GM23248 (cell line): ENCODE results near the gene DNAH8. TPM values are rescaled to one million over a fixed set of nuclear protein-coding genes. Genes with fewer than 3 reads are reported as not detected.
A peak's percentile ranks its signal among the peaks of the same experiment; 100 is the strongest.

ENCODE experiments used
- DNase-seq: peaks from one replicate; pipeline ENCODE4 v3.0.0-alpha.2; 2015
- H2AFZ ChIP-seq: fragments of 200-600 bp; sonication (generic); 2 replicates; pipeline ENCODE4 v1.6.1; 2016; ENCODE audit warnings: antibody characterized with exemption
- H3F3A ChIP-seq: fragments of 200-600 bp; sonication (generic); 2 replicates; pipeline ENCODE4 v1.6.1; 2016; ENCODE audit warnings: mild to moderate bottlenecking, antibody characterized with exemption, mixed run types; ENCODE audit not compliant: insufficient read depth
- H3K27ac ChIP-seq: fragments of 200-600 bp; sonication (generic); 2 replicates; pipeline ENCODE4 v1.5.1; 2016; ENCODE audit warnings: mild to moderate bottlenecking
- H3K27me3 ChIP-seq: fragments of 200-600 bp; sonication (generic); replicated peaks from 2 replicates; pipeline ENCODE4 v1.6.1; 2016; ENCODE audit warnings: mild to moderate bottlenecking; ENCODE audit not compliant: insufficient read depth
- H3K36me3 ChIP-seq: fragments of 200-600 bp; sonication (generic); 2 replicates; pipeline ENCODE4 v1.6.1; 2016; ENCODE audit warnings: low read depth, mild to moderate bottlenecking
- H3K4me1 ChIP-seq: fragments of 200-600 bp; sonication (generic); 2 replicates; pipeline ENCODE4 v1.6.1; 2016; ENCODE audit warnings: mild to moderate bottlenecking; ENCODE audit not compliant: insufficient read depth
- H3K4me2 ChIP-seq: fragments of 200-600 bp; sonication (generic); one replicate; pipeline ENCODE4 v1.6.1; 2016; ENCODE audit warnings: mild to moderate bottlenecking; ENCODE audit not compliant: unreplicated experiment
- H3K4me3 ChIP-seq: fragments of 200-600 bp; sonication (generic); 2 replicates; pipeline ENCODE4 v1.5.1; 2016; ENCODE audit warnings: mild to moderate bottlenecking
- H3K79me2 ChIP-seq: fragments of 200-600 bp; sonication (generic); 2 replicates; pipeline ENCODE4 v1.6.1; 2016; ENCODE audit warnings: mild to moderate bottlenecking; ENCODE audit not compliant: insufficient read depth
- H3K9ac ChIP-seq: fragments of 200-600 bp; sonication (generic); 2 replicates; pipeline ENCODE4 v1.6.1; 2016; ENCODE audit warnings: mild to moderate bottlenecking
- H3K9me2 ChIP-seq: fragments of 200-600 bp; sonication (generic); 2 replicates; pipeline ENCODE4 v1.6.1; 2016; ENCODE audit warnings: mixed run types, mild to moderate bottlenecking, moderate library complexity; ENCODE audit not compliant: insufficient read depth
- H3K9me3 ChIP-seq: fragments of 200-600 bp; sonication (generic); one replicate; pipeline ENCODE4 v1.6.1; 2017; ENCODE audit warnings: low read depth
- H4K20me1 ChIP-seq: fragments of 200-600 bp; sonication (generic); 2 replicates; pipeline ENCODE4 v1.6.0; 2016; ENCODE audit not compliant: insufficient read depth
- EZH2 ChIP-seq: fragments of 200-600 bp; sonication (generic); IDR thresholded peaks from 2 replicates; pipeline ENCODE4 v1.6.1; 2018; ENCODE audit warnings: antibody characterized with exemption, mild to moderate bottlenecking; ENCODE audit not compliant: insufficient read depth, poor library complexity, severe bottlenecking
- EZH2phosphoT487 ChIP-seq: fragments of 200-600 bp; sonication (generic); IDR thresholded peaks from 2 replicates; pipeline ENCODE4 v1.6.1; 2018; ENCODE audit warnings: antibody characterized with exemption, moderate library complexity, mild to moderate bottlenecking, low read depth; ENCODE audit not compliant: insufficient read depth
- WGBS, 2 experiments: methylation state at CpG; one replicate each; pipeline ENCODE4 v1.1.6; 2015 to 2017; ENCODE audit warnings: low lambda C conversion rate in 2 of 2, low coverage in 1 of 2; ENCODE audit errors: missing lambda C conversion rate in 2 of 2; 5-methylcytosine and 5-hydroxymethylcytosine counted together
- in situ Hi-C: fragments of 300-500 bp; cut with MboI; formaldehyde crosslinking; loops from 2 replicates; pipeline ENCODE4 v1.15.0; 2020
- polyA plus RNA-seq: library from polyadenylated mRNA; unstranded; fragments of >200 nt; fragmentation: Nextera tagmentation; extraction: Ambion mirVana; gene quantifications from 2 replicates; pipeline ENCODE4 v1.2.1, GENCODE V29; 2016
- total RNA-seq: library from RNA; depleted of rRNA; stranded (reverse); fragments of >200 nt; shearing (Covaris generic); gene quantifications from 2 replicates; pipeline ENCODE4 v1.2.3, GENCODE V29; 2014

DNAH8 gene
- total and polyA plus RNA-seq, 2 experiments from 2014 or later: not detected

DNA sequence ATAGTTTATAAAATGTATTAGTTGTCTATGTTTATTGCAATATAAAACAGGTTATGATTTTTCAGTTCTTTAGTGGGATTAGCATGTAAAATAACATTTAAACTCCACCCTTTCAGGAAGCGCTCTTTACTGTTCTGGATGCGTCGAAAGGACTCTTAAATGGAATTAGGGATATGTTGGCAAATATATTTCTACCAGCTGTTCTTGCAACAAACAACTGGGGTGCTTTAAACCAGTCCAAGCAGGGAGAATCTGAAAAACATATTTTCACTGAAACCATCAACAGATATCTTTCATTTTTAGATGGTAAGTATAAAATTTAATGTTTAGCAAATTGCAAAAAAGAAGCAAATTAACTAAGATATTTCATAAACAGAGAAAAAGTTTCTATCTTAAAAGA is 21.8 kb downstream of the DNAH8 start:
- TF ChIP-seq EZH2 (no peak), EZH2phosphoT487 (no peak)
- Histone ChIP-seq H3K4me2 (no peak overlapping the region), H3K4me1 (no peaks in the 10 kb centered on the region), H3K4me3 (no peak overlapping the region), H3K27me3 (peaks cover 16% of the 10 kb centered on the region; the same call in 1 of the 2 replicates), H3F3A (no peaks in the 10 kb centered on the region), H3K27ac (no peak overlapping the region), H3K36me3 (no peaks in the 10 kb centered on the region), H4K20me1 (no peaks in the 10 kb centered on the region), H3K79me2 (no peaks in the 10 kb centered on the region), H3K9me3 (no peaks in the 10 kb centered on the region), H3K9me2 (no peaks in the 10 kb centered on the region), H2AFZ (no peak overlapping the region), H3K9ac (no peak overlapping the region)
- in situ Hi-C loops: no loop called here
- no peak for DNase-seq
- 74 to 77% methylated on average over 3 of the region's 3 CpGs for WGBS, 2 experiments

DNA sequence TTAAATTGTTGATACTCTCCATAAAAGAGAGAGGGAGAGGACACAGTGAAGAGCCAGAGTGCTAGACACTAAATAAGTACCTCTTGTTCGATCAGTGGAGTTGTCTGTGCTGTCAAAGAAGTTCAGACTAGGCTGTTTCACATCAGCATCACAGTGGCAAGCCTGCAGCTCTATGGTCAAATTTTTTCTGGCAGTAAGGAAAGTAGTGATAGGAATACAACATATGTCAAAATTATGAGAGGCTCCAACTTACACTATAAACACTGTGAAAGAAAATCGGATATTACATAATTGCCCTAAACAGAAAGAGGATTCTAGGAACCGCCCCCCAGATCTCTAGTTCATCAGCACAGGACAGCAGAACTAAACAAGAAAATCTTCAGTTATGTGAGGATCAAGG is 23.1 kb downstream of the DNAH8 start:
- Histone ChIP-seq H4K20me1 (no peaks in the 10 kb centered on the region), H3K9me3 (no peaks in the 10 kb centered on the region), H3K9ac (no peak overlapping the region), H3K4me3 (no peak overlapping the region), H3K27ac (no peak overlapping the region), H3K4me1 (no peaks in the 10 kb centered on the region), H3K27me3 (peaks cover 16% of the 10 kb centered on the region; the same call in 1 of the 2 replicates), H2AFZ (no peak overlapping the region), H3K36me3 (no peaks in the 10 kb centered on the region), H3K9me2 (no peaks in the 10 kb centered on the region), H3K79me2 (no peaks in the 10 kb centered on the region), H3K4me2 (no peak overlapping the region), H3F3A (no peaks in the 10 kb centered on the region)
- TF ChIP-seq EZH2phosphoT487 (no peak), EZH2 (no peak)
- WGBS, 2 experiments: 13 to 23% methylated on average over 3 of the region's 3 CpGs
- in situ Hi-C loops: no loop called here
- no peak for DNase-seq

- Histone ChIP-seq H2AFZ (no peak overlapping the region), H4K20me1 (no peaks in the 10 kb centered on the region), H3K27ac (no peak overlapping the region), H3K36me3 (no peaks in the 10 kb centered on the region), H3K4me2 (no peak overlapping the region), H3K9ac (no peak overlapping the region), H3K4me1 (no peaks in the 10 kb centered on the region), H3K9me2 (no peaks in the 10 kb centered on the region), H3K27me3 (peaks cover 16% of the 10 kb centered on the region; the same call in 1 of the 2 replicates), H3K9me3 (no peaks in the 10 kb centered on the region), H3K79me2 (no peaks in the 10 kb centered on the region), H3F3A (no peaks in the 10 kb centered on the region), H3K4me3 (no peak overlapping the region)
- WGBS, 2 experiments: 35 to 38% methylated on average over 5 of the region's 5 CpGs
- DNase-seq: peak; percentile 20
- in situ Hi-C loops: no loop called here
- TF ChIP-seq EZH2phosphoT487 (no peak), EZH2 (no peak)
Observed at GRCh38 chr6:38739532-38739931, 24.4 kb downstream of the DNAH8 start.

DNA sequence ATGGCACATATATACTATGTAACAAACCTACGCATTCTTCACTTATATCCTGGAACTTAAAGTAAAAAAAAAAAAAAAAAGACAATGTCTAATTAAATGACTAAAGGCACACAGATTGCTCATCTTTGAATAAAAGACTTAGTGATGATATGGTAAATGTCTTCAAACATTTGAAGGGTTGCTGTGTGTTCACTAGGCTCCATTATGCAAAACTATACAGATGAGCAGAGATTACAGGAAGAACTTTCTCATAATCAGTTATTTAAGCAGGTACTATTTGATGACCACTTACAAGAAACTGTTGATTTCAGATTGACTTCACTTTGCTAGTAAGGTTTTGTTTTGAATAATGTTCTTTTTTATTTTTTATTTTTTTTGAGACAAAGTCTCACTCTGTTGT is 34.4 kb downstream of the DNAH8 start:
- in situ Hi-C loops: no loop called here
- Histone ChIP-seq H3K9me3 (no peaks in the 10 kb centered on the region), H3K4me1 (no peaks in the 10 kb centered on the region), H3K27ac (no peak overlapping the region), H3K27me3 (no peaks in the 10 kb centered on the region), H2AFZ (no peak overlapping the region), H3K9ac (no peak overlapping the region), H3K4me2 (no peak overlapping the region), H3K79me2 (no peaks in the 10 kb centered on the region), H3K9me2 (no peaks in the 10 kb centered on the region), H3F3A (no peaks in the 10 kb centered on the region), H4K20me1 (no peaks in the 10 kb centered on the region), H3K4me3 (no peak overlapping the region), H3K36me3 (no peaks in the 10 kb centered on the region)
- WGBS, 2 experiments: 67 to 79% methylated on average over 1 of the region's 1 CpG
- TF ChIP-seq EZH2phosphoT487 (no peak), EZH2 (no peak)
- no peak for DNase-seq

DNA sequence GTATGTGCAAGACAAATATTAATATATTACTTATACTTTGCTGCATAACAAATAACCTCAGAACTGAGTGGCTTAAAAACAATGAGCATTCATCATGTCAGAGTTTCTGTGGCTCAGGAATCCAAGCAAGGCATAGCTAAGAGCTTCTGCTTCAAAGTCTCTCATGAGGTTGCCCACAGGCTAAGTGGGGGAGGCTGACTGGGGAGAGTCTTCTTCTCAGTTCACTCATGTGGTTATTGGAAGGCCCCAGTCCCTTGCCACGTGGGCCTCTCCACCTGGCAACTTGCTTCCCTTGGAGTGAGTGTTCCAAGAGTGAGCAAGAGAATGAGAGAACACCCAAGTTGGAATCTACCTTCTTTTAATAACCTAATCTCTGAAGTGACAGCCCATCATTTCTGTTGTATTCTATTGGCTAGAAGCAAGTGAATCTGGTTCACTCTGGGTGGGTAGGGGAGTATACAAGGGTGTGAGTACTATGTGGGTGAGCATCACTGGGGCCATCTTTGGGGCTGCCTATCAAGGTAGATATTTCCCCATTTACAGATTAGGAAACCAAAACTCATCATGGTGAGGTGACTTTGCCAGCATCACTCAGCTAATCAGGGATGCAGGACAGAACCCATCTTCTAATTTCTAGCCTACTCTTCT is 36.0 kb downstream of the DNAH8 start:
- Histone ChIP-seq H3K9me3 (no peaks in the 10 kb centered on the region), H2AFZ (no peak overlapping the region), H3K79me2 (no peaks in the 10 kb centered on the region), H3K27ac (no peak overlapping the region), H3K4me2 (no peak overlapping the region), H3K4me1 (no peaks in the 10 kb centered on the region), H3K36me3 (no peaks in the 10 kb centered on the region), H3K9me2 (no peaks in the 10 kb centered on the region), H4K20me1 (no peaks in the 10 kb centered on the region), H3K4me3 (no peak overlapping the region), H3K27me3 (no peaks in the 10 kb centered on the region), H3F3A (no peaks in the 10 kb centered on the region), H3K9ac (no peak overlapping the region)
- 6 to 8% methylated on average over 1 of the region's 1 CpG for WGBS, 2 experiments
- in situ Hi-C loops: no loop called here
- TF ChIP-seq EZH2 (no peak), EZH2phosphoT487 (no peak)
- no peak for DNase-seq
